GM13977 (cell line): ENCODE results near the gene CSMD2.

ENCODE experiments used
- DNase-seq: peaks from one replicate; pipeline ENCODE4 v3.0.0; 2012; ENCODE audit warnings: low spot score
- CTCF ChIP-seq: IDR thresholded peaks from 2 replicates; pipeline ENCODE4 v1.5.1; 2012; ENCODE audit warnings: mild to moderate bottlenecking, control low read depth; ENCODE audit not compliant: insufficient read depth; ENCODE audit errors: extremely low read depth, missing control alignments
- in situ Hi-C: fragments of 300-500 bp; cut with MboI; formaldehyde crosslinking; loops from one replicate; pipeline ENCODE4 v1.12.0; 2022; ENCODE audit warnings: low sequenced_read_pairs, low pct_unique_long_range_greater_than_20kb, mixed read lengths, inconsistent platforms; ENCODE audit not compliant: unreplicated experiment

Gene CSMD2

GRCh38 chr1:33997127-33998036 is 167.6 kb downstream of the CSMD2 start:
- DNase-seq, result no peak
- in situ Hi-C loops, result no loop called here
- TF ChIP-seq CTCF, result no peak

- DNase-seq, result no peak
- in situ Hi-C loops, result no loop called here
- no peak for TF ChIP-seq CTCF
Measured at GRCh38 chr1:33996281-33996680, 168.7 kb downstream of the CSMD2 start.

GRCh38 chr1:33993301-33993700 is 171.7 kb downstream of the CSMD2 start:
- TF ChIP-seq CTCF, result no peak
- in situ Hi-C loops, result no loop called here
- DNase-seq, result no peak

GRCh38 chr1:33990281-33990680 is 174.7 kb downstream of the CSMD2 start:
- in situ Hi-C loops, result no loop called here
- no peak for TF ChIP-seq CTCF
- DNase-seq, result no peak

GRCh38 chr1:33988161-33988560 is 176.9 kb downstream of the CSMD2 start:
- no peak for TF ChIP-seq CTCF
- DNase-seq, result no peak
- in situ Hi-C loops, result no loop called here

GRCh38 chr1:33986390-33987095 is 178.5 kb downstream of the CSMD2 start:
- in situ Hi-C loops, result no loop called here
- no peak for DNase-seq
- TF ChIP-seq CTCF, result no peak
